CD4-positive, CD25-positive, alpha-beta regulatory T cell (primary cell): Measurements from ENCODE around the gene SIRPG. TPM values are rescaled to one million over a fixed set of nuclear protein-coding genes. Genes with fewer than 3 reads are reported as not detected.
A peak's percentile ranks its signal among the peaks of the same experiment; 100 is the strongest.
"Not testable (repeated sequence)": the region's sequence is repeated elsewhere in the genome, so short reads cannot be mapped to it uniquely, and the experiment has no call there.

ENCODE experiments used
- ATAC-seq, 2 donors: fragments of 150-1000 bp; cut with Tn5 transposase; one replicate each; pipeline ENCODE4 v1.10.0; 2021; ENCODE audit warnings: low read depth in 2 of 2, moderate number of reproducible peaks in 2 of 2, moderate library complexity in 1 of 2
- DNase-seq, 3 donors: peaks; one replicate each; pipeline versions ENCODE4 v3.0.0 to v3.0.0-alpha.2; 2012 to 2022; ENCODE audit warnings: mixed read lengths in 1 of 3
- H3K27ac ChIP-seq: one replicate; pipeline ENCODE4 v1.7.0; 2013; ENCODE audit warnings: mild to moderate bottlenecking, low read length; ENCODE audit not compliant: insufficient read depth, poor library complexity, severe bottlenecking
- H3K27me3 ChIP-seq: one replicate; pipeline ENCODE4 v1.7.0; 2013; ENCODE audit warnings: low read length; ENCODE audit not compliant: control insufficient read depth, insufficient read depth
- H3K36me3 ChIP-seq: one replicate; pipeline ENCODE4 v1.7.0; 2013; ENCODE audit warnings: mild to moderate bottlenecking, low read length, moderate library complexity; ENCODE audit not compliant: control insufficient read depth, insufficient read depth
- H3K4me1 ChIP-seq: 2 replicates; pipeline ENCODE4 v1.7.0; 2013; ENCODE audit warnings: mild to moderate bottlenecking, low read length; ENCODE audit not compliant: insufficient read depth, control insufficient read depth, poor library complexity, severe bottlenecking
- H3K4me3 ChIP-seq: one replicate; pipeline ENCODE4 v1.7.0; 2013; ENCODE audit warnings: low read depth, mild to moderate bottlenecking, low read length, moderate library complexity
- H3K9me3 ChIP-seq, 2 experiments: 1 replicate in 1 of 2; 2 replicates in 1 of 2; pipeline ENCODE4 v1.7.0; 2013; ENCODE audit warnings: low read length in 2 of 2, mild to moderate bottlenecking in 1 of 2, moderate library complexity in 1 of 2; ENCODE audit not compliant: control insufficient read depth in 2 of 2
- H3K27ac Mint-ChIP-seq, 3 donors: one replicate each; pipeline ENCODE4 v1.8.0; 2020 to 2022; ENCODE audit warnings: mild to moderate bottlenecking in 3 of 3, mixed read lengths in 3 of 3, moderate library complexity in 2 of 3
- H3K27me3 Mint-ChIP-seq: one replicate; pipeline ENCODE4 v1.8.0; 2022; ENCODE audit warnings: mild to moderate bottlenecking, mixed read lengths
- H3K36me3 Mint-ChIP-seq: one replicate; pipeline ENCODE4 v1.8.0; 2020; ENCODE audit warnings: mixed read lengths
- H3K4me1 Mint-ChIP-seq, 4 donors: one replicate each; pipeline ENCODE4 v1.8.0; 2020 to 2022; ENCODE audit warnings: mixed read lengths in 4 of 4, mild to moderate bottlenecking in 1 of 4
- H3K4me3 Mint-ChIP-seq, 4 donors: one replicate each; pipeline ENCODE4 v1.8.0; 2020 to 2022; ENCODE audit warnings: mild to moderate bottlenecking in 4 of 4, mixed read lengths in 4 of 4, moderate library complexity in 3 of 4
- H3K9me3 Mint-ChIP-seq, 7 donors: one replicate each; pipeline ENCODE4 v1.8.0; 2020 to 2022; ENCODE audit warnings: mixed read lengths in 7 of 7, mild to moderate bottlenecking in 3 of 7, moderate library complexity in 2 of 7
- polyA plus RNA-seq, 4 donors: library from polyadenylated mRNA; unstranded; fragments of 300-500 nt; fragmentation: Illumina TruSeq; gene quantifications; one replicate each; pipeline ENCODE4 v1.2.3, GENCODE V29; 2021
- total RNA-seq: library from RNA; stranded (reverse); gene quantifications from one replicate; pipeline ENCODE4 v1.2.3, GENCODE V29; 2022

SIRPG gene
- total and polyA plus RNA-seq, 5 donors from 2014 or later: 49.6 to 240 (median 194) TPM

DNA sequence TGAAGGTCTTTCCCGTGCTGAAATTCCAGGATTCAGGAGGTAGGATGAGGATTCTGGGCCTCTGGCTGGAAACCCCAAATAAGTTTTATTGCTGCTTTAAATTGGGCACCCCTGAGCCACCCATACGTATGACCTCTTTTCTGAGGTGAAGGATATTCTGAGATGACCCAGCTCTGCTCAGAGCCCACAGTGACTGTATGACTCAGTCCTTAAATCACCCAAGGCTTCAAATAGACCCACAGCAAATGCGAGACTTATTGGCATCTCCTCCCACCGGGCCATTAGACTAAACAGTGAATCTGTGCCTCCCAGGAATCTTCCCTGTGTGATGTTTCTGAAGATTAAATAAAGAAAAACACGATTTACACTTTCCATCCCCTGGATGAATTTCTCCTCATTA, 9.5 kb downstream of the SIRPG start:
- peak overlapping the region; percentile 46 to 66 (median 56) for H3K27ac Mint-ChIP-seq
- no peak overlapping the region for H3K27ac ChIP-seq

GRCh38 chr20:1646975-1647431, 10.6 kb downstream of the SIRPG start:
- H3K27ac ChIP-seq: no peak overlapping the region
- DNase-seq: no peak
- H3K27me3 ChIP-seq: no peaks in the 10 kb centered on the region
- peaks cover 59% of the 10 kb centered on the region for H3K36me3 ChIP-seq
- H3K4me3 ChIP-seq: no peak overlapping the region
- no peaks in the 10 kb centered on the region for H3K9me3 ChIP-seq
- Mint-ChIP-seq H3K27me3 (no peaks in the 10 kb centered on the region), H3K4me1 (peaks cover 14 to 64% (median 43%) of the 10 kb centered on the region in 4 donors), H3K4me3 (peak overlapping the region in 2 of 4 donors; percentile 60 to 69), H3K9me3 (peaks cover 0 to 1% (median 0%) of the 10 kb centered on the region in 7 donors), H3K27ac (peak overlapping the region; percentile 48 to 87 (median 85)), H3K36me3 (peaks cover 44% of the 10 kb centered on the region)
- H3K4me1 ChIP-seq: peaks cover 31% of the 10 kb centered on the region
- peak in 1 of 2 donors; percentile 20 for ATAC-seq

More for the DNA sequence above, 9.5 kb downstream of the SIRPG start:
- no peaks in the 10 kb centered on the region for H3K27me3 ChIP-seq
- H3K36me3 ChIP-seq: peaks cover 61% of the 10 kb centered on the region
- DNase-seq (no peak), ATAC-seq (peak in 1 of 2 donors; percentile 19)
- no peaks in the 10 kb centered on the region for H3K9me3 ChIP-seq
- Mint-ChIP-seq H3K4me1 (peaks cover 20 to 73% (median 52%) of the 10 kb centered on the region in 4 donors), H3K27me3 (no peaks in the 10 kb centered on the region), H3K36me3 (peaks cover 49% of the 10 kb centered on the region), H3K4me3 (no peak overlapping the region), H3K9me3 (peaks cover 0 to 2% (median 1%) of the 10 kb centered on the region in 7 donors)
- H3K4me3 ChIP-seq: no peak overlapping the region
- peaks cover 40% of the 10 kb centered on the region for H3K4me1 ChIP-seq

- Mint-ChIP-seq H3K27me3 (no peaks in the 10 kb centered on the region), H3K36me3 (peaks cover 40% of the 10 kb centered on the region), H3K9me3 (peaks cover 0 to 8% (median 1%) of the 10 kb centered on the region in 7 donors), H3K27ac (peak overlapping the region in 1 of 3 donors; percentile 84), H3K4me3 (no peak overlapping the region), H3K4me1 (peaks cover 6 to 42% (median 24%) of the 10 kb centered on the region in 4 donors)
- Histone ChIP-seq H3K4me3 (no peak overlapping the region), H3K27me3 (no peaks in the 10 kb centered on the region), H3K4me1 (peaks cover 22% of the 10 kb centered on the region), H3K9me3 (no peaks in the 10 kb centered on the region), H3K27ac (no peak overlapping the region), H3K36me3 (peaks cover 55% of the 10 kb centered on the region)
- no peak for DNase-seq
- ATAC-seq: no peak
Observed at GRCh38 chr20:1644101-1644962, 13.2 kb downstream of the SIRPG start.

- not testable (repeated sequence) for H3K9me3 ChIP-seq, H3K9me3 Mint-ChIP-seq, H3K4me3 Mint-ChIP-seq, H3K27me3 Mint-ChIP-seq, H3K27ac ChIP-seq, ATAC-seq, DNase-seq, H3K27me3 ChIP-seq, H3K4me1 ChIP-seq, H3K4me3 ChIP-seq
- H3K4me1 Mint-ChIP-seq: peaks cover 8 to 37% (median 15%) of the 10 kb centered on the region in 4 donors
- H3K27ac Mint-ChIP-seq: peak overlapping the region in 1 of 3 donors; percentile 41
- H3K36me3 Mint-ChIP-seq: peaks cover 39% of the 10 kb centered on the region
- peaks cover 31% of the 10 kb centered on the region for H3K36me3 ChIP-seq
Observed at GRCh38 chr20:1638643-1639042, 18.9 kb downstream of the SIRPG start.

GRCh38 chr20:1637755-1638154, 19.8 kb downstream of the SIRPG start:
- peak overlapping the region in 2 of 3 donors; percentile 47 to 54 for H3K27ac Mint-ChIP-seq
- H3K27me3 Mint-ChIP-seq: no peaks in the 10 kb centered on the region
- Histone ChIP-seq H3K4me1 (peaks cover 17% of the 10 kb centered on the region), H3K27ac (no peak overlapping the region), H3K4me3 (no peak overlapping the region), H3K36me3 (peaks cover 25% of the 10 kb centered on the region), H3K9me3 (no peaks in the 10 kb centered on the region), H3K27me3 (no peaks in the 10 kb centered on the region)
- peaks cover 0 to 8% (median 1%) of the 10 kb centered on the region in 7 donors for H3K9me3 Mint-ChIP-seq
- peaks cover 17 to 45% (median 23%) of the 10 kb centered on the region in 4 donors for H3K4me1 Mint-ChIP-seq
- H3K4me3 Mint-ChIP-seq: no peak overlapping the region
- H3K36me3 Mint-ChIP-seq: peaks cover 43% of the 10 kb centered on the region
- no peak for DNase-seq
- ATAC-seq: no peak

GRCh38 chr20:1637226-1637625, 20.4 kb downstream of the SIRPG start:
- no peak overlapping the region for H3K27ac ChIP-seq
- H3K9me3 ChIP-seq: no peaks in the 10 kb centered on the region
- Mint-ChIP-seq H3K27me3 (no peaks in the 10 kb centered on the region), H3K9me3 (peaks cover 0 to 8% (median 1%) of the 10 kb centered on the region in 7 donors), H3K27ac (peak overlapping the region in 2 of 3 donors; percentile 47 to 54), H3K36me3 (peaks cover 47% of the 10 kb centered on the region), H3K4me1 (peaks cover 22 to 51% (median 28%) of the 10 kb centered on the region in 4 donors), H3K4me3 (no peak overlapping the region)
- ATAC-seq: no peak
- DNase-seq: no peak
- H3K36me3 ChIP-seq: peaks cover 25% of the 10 kb centered on the region
- H3K4me1 ChIP-seq: peaks cover 23% of the 10 kb centered on the region
- no peak overlapping the region for H3K4me3 ChIP-seq
- no peaks in the 10 kb centered on the region for H3K27me3 ChIP-seq

DNA sequence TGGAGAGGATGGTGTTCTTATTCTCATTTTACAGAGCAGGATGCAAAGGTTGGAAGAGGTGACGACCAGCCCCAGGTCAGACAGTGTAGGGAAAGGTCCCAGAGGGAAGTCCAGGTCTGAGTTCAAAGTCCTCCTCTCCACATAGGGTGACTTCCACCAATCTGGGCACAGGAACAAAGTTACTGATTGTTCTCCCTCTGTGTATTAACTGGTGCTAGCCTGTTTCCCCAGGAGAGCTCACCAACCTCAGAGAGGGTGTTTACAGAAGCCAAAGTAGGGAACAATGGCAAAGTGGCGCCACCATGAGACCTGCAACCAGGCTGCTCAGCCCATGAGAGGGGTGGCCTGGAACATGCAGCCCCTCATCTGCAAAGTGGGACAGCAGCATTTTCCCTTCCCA, 21.0 kb downstream of the SIRPG start:
- Histone ChIP-seq H3K4me1 (peaks cover 29% of the 10 kb centered on the region), H3K36me3 (peaks cover 25% of the 10 kb centered on the region), H3K27me3 (no peaks in the 10 kb centered on the region), H3K4me3 (no peak overlapping the region), H3K27ac (no peak overlapping the region), H3K9me3 (no peaks in the 10 kb centered on the region)
- H3K27ac Mint-ChIP-seq: peak overlapping the region; percentile 54 to 80 (median 57)
- no peaks in the 10 kb centered on the region for H3K27me3 Mint-ChIP-seq
- H3K4me1 Mint-ChIP-seq: peaks cover 28 to 57% (median 34%) of the 10 kb centered on the region in 4 donors
- ATAC-seq (no peak), DNase-seq (no peak)
- peaks cover 52% of the 10 kb centered on the region for H3K36me3 Mint-ChIP-seq
- peaks cover 0 to 8% (median 1%) of the 10 kb centered on the region in 7 donors for H3K9me3 Mint-ChIP-seq
- no peak overlapping the region for H3K4me3 Mint-ChIP-seq
